GM23248 (cell line): ENCODE data around the gene APOE.

Experiments used
- EZH2 ChIP-seq: fragments of 200-600 bp; sonication (generic); IDR thresholded peaks from 2 replicates; pipeline ENCODE4 v1.6.1; 2018; ENCODE audit warnings: antibody characterized with exemption, mild to moderate bottlenecking; ENCODE audit not compliant: insufficient read depth, poor library complexity, severe bottlenecking
- EZH2phosphoT487 ChIP-seq: fragments of 200-600 bp; sonication (generic); IDR thresholded peaks from 2 replicates; pipeline ENCODE4 v1.6.1; 2018; ENCODE audit warnings: antibody characterized with exemption, moderate library complexity, mild to moderate bottlenecking, low read depth; ENCODE audit not compliant: insufficient read depth

GRCh38 chr19:44893332-44894051 is 12.1 kb upstream of the APOE start:
- no peak for TF ChIP-seq EZH2
- TF ChIP-seq EZH2phosphoT487: no peak
